ENCODE measurements around the gene SFI1.
"Not testable (repeated sequence)": the region's sequence is repeated elsewhere in the genome, so short reads cannot be mapped to it uniquely, and the experiment has no call there.

Gene SFI1

DNA sequence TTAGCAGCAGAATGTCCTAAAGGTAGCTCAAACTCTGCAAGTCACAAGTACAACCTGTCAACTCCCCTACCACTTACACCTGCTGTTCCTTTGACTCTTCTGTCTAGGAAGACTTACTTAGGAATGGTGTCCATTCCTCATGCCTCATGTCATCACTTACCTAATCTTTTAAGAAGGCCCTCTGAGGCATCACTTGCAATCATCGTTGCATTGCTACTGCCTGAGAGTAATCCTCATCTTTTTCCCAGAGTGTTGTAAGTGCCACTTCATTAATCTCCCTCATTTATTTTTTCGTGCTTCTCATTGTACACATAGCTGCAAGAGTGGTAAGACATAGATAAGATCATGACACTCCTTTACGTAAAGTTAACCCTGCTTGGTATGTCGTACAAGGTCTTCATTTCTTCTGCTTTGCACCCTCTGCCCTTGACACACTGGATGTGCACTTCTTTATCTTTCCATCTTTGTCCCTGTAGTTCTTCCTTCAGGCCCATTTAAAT lies 54.6 kb downstream of the SFI1 start:
- DNase-seq (ENCODE audit: low read depth): no peak

- no peak for DNase-seq (ENCODE audit: low read depth)
These were observed 60.4 kb downstream of the SFI1 start for GRCh38 chr22:31556627-31557203.

DNA sequence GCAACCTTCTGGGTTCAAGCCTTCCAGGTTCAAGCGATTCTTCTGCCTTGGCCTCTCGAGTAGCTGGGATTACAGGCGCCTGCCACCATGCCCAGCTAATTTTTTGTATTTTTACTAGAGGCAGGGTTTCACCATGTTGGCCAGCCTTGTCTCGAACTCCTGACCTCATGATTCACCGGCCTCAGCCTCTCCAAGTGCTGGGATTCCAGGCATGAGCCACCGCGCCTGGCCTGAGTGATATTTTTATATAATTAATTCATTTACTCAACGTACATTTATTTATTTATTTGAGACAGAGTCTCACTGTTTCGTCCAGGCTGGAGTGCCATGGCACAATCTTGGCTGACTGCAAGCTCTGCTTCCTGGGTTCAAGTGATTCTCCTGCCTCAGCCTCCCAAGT lies 62.2 kb downstream of the SFI1 start:
- DNase-seq (ENCODE audit: low read depth): not testable (repeated sequence)

DNA sequence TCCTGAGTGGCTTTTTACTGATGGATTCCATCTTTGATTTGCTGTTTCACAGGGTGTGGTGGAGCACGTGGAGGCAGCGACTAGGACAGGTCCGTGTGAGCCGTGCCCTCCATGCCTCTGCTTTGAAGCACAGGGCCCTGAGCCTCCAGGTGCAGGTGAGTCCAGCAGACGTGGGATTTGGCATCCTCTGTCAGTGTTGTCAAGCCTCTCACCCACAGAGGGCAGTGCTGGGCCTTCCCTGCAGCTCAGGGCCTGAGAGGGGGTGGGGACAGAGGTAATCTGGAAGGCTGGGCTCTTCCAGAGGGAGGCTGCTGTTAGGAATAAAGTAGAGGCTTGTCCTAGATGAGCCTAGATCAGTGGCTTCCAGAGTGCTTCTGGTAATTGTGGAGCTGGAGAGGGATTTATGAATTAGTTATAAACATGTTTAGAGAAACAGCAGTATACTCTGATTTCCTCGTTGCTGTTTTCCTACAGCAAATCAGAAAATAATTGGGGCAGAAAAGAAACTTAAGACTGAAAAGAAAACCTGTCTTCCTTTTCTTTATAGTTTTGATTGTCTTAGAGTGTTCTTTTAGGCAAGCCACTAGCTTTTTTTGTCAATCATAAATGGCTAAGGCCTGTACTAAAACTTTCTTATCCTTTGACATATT lies 65.0 kb downstream of the SFI1 start:
- no peak for DNase-seq (ENCODE audit: low read depth)

- no peak for DNase-seq (ENCODE audit: low read depth)
These were observed 65.6 kb downstream of the SFI1 start for GRCh38 chr22:31561970-31562369.

DNA sequence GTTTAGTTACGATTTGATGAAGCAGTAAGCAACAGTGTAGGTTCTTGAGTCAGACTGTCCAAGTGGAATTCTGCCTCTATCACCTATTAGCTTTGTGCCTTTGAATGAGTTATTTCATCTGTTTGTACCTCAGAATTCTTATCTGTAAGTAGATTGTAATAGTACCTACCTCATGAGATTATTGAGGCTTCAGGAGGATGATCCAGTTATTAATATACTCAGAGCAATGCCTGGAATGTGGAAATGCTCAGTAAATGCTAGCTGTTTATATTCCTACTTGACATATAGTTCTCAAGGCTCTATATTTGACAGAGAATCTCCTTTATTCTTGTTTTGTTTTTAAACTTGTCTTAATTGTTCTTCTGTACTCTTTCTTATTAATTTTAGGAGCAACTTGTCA lies 70.1 kb downstream of the SFI1 start:
- DNase-seq (ENCODE audit: low read depth): no peak

GRCh38 chr22:31567196-31567595 lies 70.9 kb downstream of the SFI1 start:
- DNase-seq (ENCODE audit: low read depth): no peak

- no peak for DNase-seq (ENCODE audit: low read depth)
These were observed 71.4 kb downstream of the SFI1 start for GRCh38 chr22:31567702-31568101.

- DNase-seq (ENCODE audit: low read depth): no peak
These were observed 72.8 kb downstream of the SFI1 start for GRCh38 chr22:31569126-31569525.

GRCh38 chr22:31572939-31573338 lies 76.6 kb downstream of the SFI1 start:
- no peak for DNase-seq (ENCODE audit: low read depth)

DNA sequence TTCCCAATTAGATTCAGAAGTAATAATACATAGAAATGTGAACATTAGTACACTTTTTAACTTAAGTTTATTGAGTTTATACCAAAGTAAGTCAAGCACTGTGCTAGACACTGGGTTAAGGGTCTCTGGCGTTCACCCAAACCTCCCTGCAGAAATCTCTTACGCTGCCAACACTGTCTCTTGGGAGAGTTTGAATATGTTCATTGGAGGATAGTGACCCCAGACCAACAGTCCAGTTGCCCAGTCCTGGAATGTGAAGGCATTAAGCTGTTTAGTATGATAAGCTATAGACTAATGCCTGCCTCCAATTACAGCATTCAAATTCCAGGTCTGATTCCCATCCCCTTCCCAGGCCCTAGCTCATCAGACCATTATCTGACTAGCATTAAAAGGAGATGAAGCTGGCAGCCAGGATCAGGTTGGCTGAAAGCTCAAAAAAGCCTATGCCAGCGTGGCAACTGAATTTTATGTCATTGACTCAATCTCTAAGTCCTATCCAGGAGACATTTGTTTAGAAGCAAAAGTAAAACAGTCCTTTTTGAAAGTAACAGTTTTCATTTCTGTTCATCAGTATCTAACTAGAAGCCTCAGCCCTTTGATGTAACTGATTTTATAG lies 77.8 kb downstream of the SFI1 start:
- no peak for DNase-seq (ENCODE audit: low read depth)

DNA sequence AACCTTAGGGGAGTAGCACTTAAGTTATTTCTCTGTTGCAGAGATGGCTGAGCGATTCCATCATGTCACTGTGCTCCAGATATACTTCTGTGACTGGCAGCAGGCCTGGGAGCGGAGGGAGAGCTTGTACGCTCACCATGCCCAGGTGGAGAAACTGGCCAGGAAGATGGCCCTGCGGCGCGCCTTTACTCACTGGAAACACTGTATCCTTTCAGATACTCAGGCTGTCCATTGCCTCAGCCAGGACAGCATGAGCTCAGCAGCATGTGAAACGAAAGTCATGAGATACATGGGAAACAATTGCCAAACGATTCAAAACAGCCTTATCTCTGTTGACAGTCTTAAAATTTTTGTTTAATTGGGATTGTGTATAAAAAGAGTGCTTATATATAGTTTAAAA lies 78.9 kb downstream of the SFI1 start:
- DNase-seq (ENCODE audit: low read depth): no peak

GRCh38 chr22:31577711-31578110 lies 81.4 kb downstream of the SFI1 start:
- DNase-seq (ENCODE audit: low read depth): no peak

DNA sequence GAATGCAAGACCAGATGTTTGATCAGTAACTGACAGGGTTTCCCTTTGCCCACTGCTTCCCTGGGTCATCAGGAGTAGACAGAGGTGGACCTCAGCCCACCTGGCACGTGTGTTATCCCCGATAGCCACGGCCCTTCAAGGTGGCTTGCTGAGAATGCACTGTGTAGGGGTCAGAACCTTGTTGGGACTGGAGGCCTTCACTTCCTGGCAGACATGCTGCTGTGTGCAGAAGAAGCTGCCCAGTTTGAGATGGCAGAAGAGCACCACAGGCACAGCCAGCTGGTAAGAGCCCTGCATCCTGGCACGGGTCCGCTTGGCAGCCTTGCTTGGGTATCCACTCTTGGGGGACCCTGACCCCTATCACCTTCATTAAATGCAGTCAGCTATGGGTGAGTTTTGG lies 81.8 kb downstream of the SFI1 start:
- DNase-seq (ENCODE audit: low read depth): no peak

DNA sequence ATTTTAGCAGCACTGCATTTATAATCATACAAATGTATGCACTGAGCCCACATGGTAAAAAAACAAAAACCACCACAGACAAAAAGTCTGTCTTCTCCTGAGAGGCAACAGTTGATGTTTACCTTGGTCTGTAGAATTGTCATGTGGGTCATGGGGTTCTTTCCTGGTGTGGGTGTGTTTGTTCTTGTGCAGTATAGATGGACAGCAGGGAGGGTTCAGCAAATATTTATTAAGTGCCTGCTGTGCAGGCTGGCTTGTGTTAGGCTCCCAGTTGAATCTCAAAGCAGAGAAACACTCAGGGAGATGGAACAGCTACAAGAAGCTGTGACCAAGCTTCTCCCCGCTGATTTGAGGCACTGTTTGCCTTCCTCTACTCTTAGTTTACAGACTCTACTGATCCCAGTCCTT lies 83.5 kb downstream of the SFI1 start:
- no peak for DNase-seq (ENCODE audit: low read depth)

DNA sequence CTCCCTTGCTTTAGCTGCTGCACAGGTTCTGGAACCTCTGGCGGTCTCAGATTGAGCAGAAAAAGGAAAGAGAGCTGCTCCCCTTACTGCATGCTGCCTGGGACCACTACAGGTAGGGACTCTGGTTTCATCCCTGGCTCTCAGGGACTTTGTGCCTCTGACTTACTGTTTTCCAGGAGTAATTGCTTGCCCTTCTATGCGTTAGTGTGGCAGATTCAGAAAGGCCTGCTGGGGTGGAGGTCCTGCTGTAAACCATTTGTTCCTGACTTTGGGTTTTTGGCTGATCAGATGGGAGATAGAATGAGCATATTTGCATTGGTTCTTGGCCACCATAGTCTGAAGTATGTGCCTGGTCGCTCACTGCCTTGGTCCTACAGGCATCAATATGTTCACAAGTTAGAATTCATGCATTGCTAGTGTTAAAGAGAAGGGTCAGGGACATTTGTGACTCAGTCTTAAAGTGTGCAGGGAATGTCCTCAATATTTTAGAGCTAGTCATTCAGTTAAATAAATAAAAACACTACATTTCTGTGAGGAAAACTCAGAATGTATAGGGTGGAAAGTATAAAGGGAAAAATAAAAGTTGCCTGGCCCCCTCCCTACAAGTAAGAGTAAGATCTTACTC lies 87.6 kb downstream of the SFI1 start:
- no peak for DNase-seq (ENCODE audit: low read depth)

DNA sequence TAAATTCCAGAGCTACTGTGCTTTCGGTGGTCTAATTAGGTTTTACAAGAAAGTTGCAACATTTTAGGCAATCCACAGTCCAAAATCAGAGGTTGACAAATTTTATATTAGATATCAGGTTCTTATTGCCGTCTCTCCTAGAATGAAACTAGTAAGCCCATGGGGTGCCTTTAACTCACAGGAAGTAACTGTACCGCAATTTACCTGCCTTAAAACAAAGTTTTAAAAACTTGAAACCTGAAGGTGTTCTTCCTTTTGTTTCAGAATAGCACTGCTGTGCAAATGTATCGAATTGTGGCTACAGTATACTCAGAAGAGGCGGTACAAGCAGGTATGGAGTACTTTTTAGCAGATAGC lies 88.4 kb downstream of the SFI1 start:
- no peak for DNase-seq (ENCODE audit: low read depth)

GRCh38 chr22:31585161-31585859 lies 89.0 kb downstream of the SFI1 start:
- DNase-seq (ENCODE audit: low read depth): no peak

- DNase-seq (ENCODE audit: low read depth): no peak
These were observed 90.0 kb downstream of the SFI1 start for GRCh38 chr22:31586137-31586920.

- DNase-seq (ENCODE audit: low read depth): no peak
These were observed 92.8 kb downstream of the SFI1 start for GRCh38 chr22:31588970-31589675.

DNA sequence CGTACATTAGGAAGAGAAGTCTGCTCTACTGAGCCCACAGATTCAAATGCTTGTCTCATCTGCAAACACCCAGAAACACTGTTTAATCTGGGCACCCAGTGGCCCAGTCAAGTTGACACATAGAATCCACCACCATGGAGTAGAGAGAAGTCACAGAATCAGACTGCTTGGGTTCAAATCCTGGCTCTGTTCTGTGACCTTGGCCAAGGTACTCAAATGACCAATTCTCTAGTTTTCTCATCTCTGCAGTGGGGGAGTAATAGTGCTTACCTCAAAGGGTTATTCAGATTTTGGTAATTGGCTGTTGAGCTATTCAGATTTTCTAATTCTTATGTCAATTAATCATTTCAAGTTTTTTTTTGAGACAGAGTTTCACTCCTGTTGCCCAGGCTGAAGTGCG lies 93.8 kb downstream of the SFI1 start:
- not testable (repeated sequence) for DNase-seq (ENCODE audit: low read depth)

Measured in stimulated activated CD8-positive, alpha-beta memory T cell treated with anti-CD3 and anti-CD28 coated beads, Interleukin-15, amount 100 ng/mL, for 1 hour (primary cell).